Smooth muscle cell (in vitro differentiated cells): ENCODE data around the gene TCTN2. TPM values are rescaled to one million over a fixed set of nuclear protein-coding genes. Genes with fewer than 3 reads are reported as not detected.

Experiments used
- DNase-seq: peaks from one replicate; lab custom pipeline; 2025; ENCODE audit not compliant: unreplicated experiment; lab: John Stamatoyannopoulos, UW
- H2AFZ ChIP-seq: fragments of 200-600 bp; sonication (generic); 2 replicates; pipeline ENCODE4 v1.6.0; 2016; ENCODE audit warnings: antibody characterized with exemption, low read depth, mild to moderate bottlenecking
- H3F3A ChIP-seq: fragments of 200-600 bp; sonication (generic); 2 replicates; pipeline ENCODE4 v1.6.0; 2017; ENCODE audit warnings: antibody characterized with exemption, low read depth
- H3K27ac ChIP-seq: fragments of 200-600 bp; sonication (generic); 2 replicates; pipeline ENCODE4 v1.5.1; 2016; ENCODE audit warnings: low read depth, mild to moderate bottlenecking
- H3K27me3 ChIP-seq: fragments of 200-600 bp; sonication (generic); 2 replicates; pipeline ENCODE4 v1.6.1; 2016; ENCODE audit warnings: low read depth, mild to moderate bottlenecking
- H3K36me3 ChIP-seq: fragments of 200-600 bp; sonication (generic); 2 replicates; pipeline ENCODE4 v1.5.1; 2016; ENCODE audit warnings: low read depth
- H3K4me1 ChIP-seq: fragments of 200-600 bp; sonication (generic); 2 replicates; pipeline ENCODE4 v1.5.1; 2016; ENCODE audit warnings: low read depth
- H3K4me2 ChIP-seq: fragments of 200-600 bp; sonication (generic); 2 replicates; pipeline ENCODE4 v1.6.0; 2016; ENCODE audit warnings: mild to moderate bottlenecking
- H3K4me3 ChIP-seq: fragments of 200-600 bp; sonication (generic); 2 replicates; pipeline ENCODE4 v1.5.1; 2016; ENCODE audit warnings: mild to moderate bottlenecking
- H3K79me2 ChIP-seq: fragments of 200-600 bp; sonication (generic); 2 replicates; pipeline ENCODE4 v1.6.0; 2016; ENCODE audit warnings: low read depth, mild to moderate bottlenecking
- H3K9ac ChIP-seq: fragments of 200-600 bp; sonication (generic); 2 replicates; pipeline ENCODE4 v1.6.0; 2016; ENCODE audit warnings: low read depth
- H3K9me3 ChIP-seq: fragments of 200-600 bp; sonication (generic); replicated peaks from 2 replicates; pipeline ENCODE4 v1.5.1; 2016; ENCODE audit warnings: low read depth
- H4K20me1 ChIP-seq: fragments of 200-600 bp; sonication (generic); 2 replicates; pipeline ENCODE4 v1.6.0; 2016; ENCODE audit warnings: low read depth
- CTCF ChIP-seq: fragments of 200-600 bp; sonication (generic); IDR thresholded peaks from 2 replicates; pipeline ENCODE4 v1.5.1; 2017; ENCODE audit warnings: borderline replicate concordance, mild to moderate bottlenecking, antibody characterized with exemption; ENCODE audit not compliant: insufficient read depth, poor library complexity, severe bottlenecking
- WGBS: methylation state at CpG from one replicate; pipeline ENCODE4 v1.1.7; 2016; ENCODE audit warnings: low lambda C conversion rate; 5-methylcytosine and 5-hydroxymethylcytosine counted together
- polyA plus RNA-seq: library from polyadenylated mRNA; unstranded; fragments of >200 nt; fragmentation: Nextera tagmentation; extraction: Ambion mirVana; gene quantifications from 2 replicates; pipeline ENCODE4 v1.2.1, GENCODE V29; 2016
- total RNA-seq: library from RNA; depleted of rRNA; stranded (reverse); fragments of >200 nt; gene quantifications from 2 replicates; pipeline ENCODE4 v1.2.3, GENCODE V29; 2014

TCTN2 gene
- total and polyA plus RNA-seq, 2 experiments from 2014 or later, result 2.8 to 11.5 TPM

- no peaks in the 10 kb centered on the region for H3K79me2 ChIP-seq
- no peak overlapping the region for H3K27ac ChIP-seq
- no peaks in the 10 kb centered on the region for H3F3A ChIP-seq
- WGBS, result 97% methylated on average over 12 of the region's 12 CpGs
- no peak overlapping the region for H3K9ac ChIP-seq
- H3K4me1 ChIP-seq, result no peaks in the 10 kb centered on the region
- no peaks in the 10 kb centered on the region for H3K27me3 ChIP-seq
- no peak overlapping the region for H2AFZ ChIP-seq
- peaks cover 10% of the 10 kb centered on the region for H3K36me3 ChIP-seq
- no peak overlapping the region for H3K4me3 ChIP-seq
- no peak for TF ChIP-seq CTCF
- H3K4me2 ChIP-seq, result no peak overlapping the region
- DNase-seq, result no peak
- H4K20me1 ChIP-seq, result no peaks in the 10 kb centered on the region
- H3K9me3 ChIP-seq, result no peaks in the 10 kb centered on the region
Observed at GRCh38 chr12:123732251-123732650, 61.3 kb downstream of the TCTN2 start.

GRCh38 chr12:123733229-123733628 lies 62.3 kb downstream of the TCTN2 start:
- no peak for DNase-seq
- TF ChIP-seq CTCF, result no peak
- Histone ChIP-seq H3K9me3 (no peaks in the 10 kb centered on the region), H3K27ac (no peak overlapping the region), H3K4me2 (no peak overlapping the region), H3K4me1 (no peaks in the 10 kb centered on the region), H3F3A (no peaks in the 10 kb centered on the region), H3K27me3 (no peaks in the 10 kb centered on the region), H4K20me1 (no peaks in the 10 kb centered on the region), H3K36me3 (peaks cover 10% of the 10 kb centered on the region), H2AFZ (no peak overlapping the region), H3K79me2 (no peaks in the 10 kb centered on the region), H3K4me3 (no peak overlapping the region), H3K9ac (no peak overlapping the region)
- 91% methylated on average over 10 of the region's 10 CpGs for WGBS

- WGBS, result 88% methylated on average over 5 of the region's 5 CpGs
- no peaks in the 10 kb centered on the region for H3K9me3 ChIP-seq
- H3K27me3 ChIP-seq, result no peaks in the 10 kb centered on the region
- no peaks in the 10 kb centered on the region for H3K79me2 ChIP-seq
- no peak overlapping the region for H3K4me2 ChIP-seq
- peaks cover 12% of the 10 kb centered on the region for H3K36me3 ChIP-seq
- TF ChIP-seq CTCF, result no peak
- no peaks in the 10 kb centered on the region for H3K4me1 ChIP-seq
- H3K27ac ChIP-seq, result no peak overlapping the region
- H3K4me3 ChIP-seq, result no peak overlapping the region
- no peak overlapping the region for H2AFZ ChIP-seq
- no peak overlapping the region for H3K9ac ChIP-seq
- no peaks in the 10 kb centered on the region for H3F3A ChIP-seq
- no peak for DNase-seq
- no peaks in the 10 kb centered on the region for H4K20me1 ChIP-seq
Observed at GRCh38 chr12:123734268-123734667, 63.4 kb downstream of the TCTN2 start.

- Histone ChIP-seq H3K36me3 (peaks cover 19% of the 10 kb centered on the region), H3F3A (no peaks in the 10 kb centered on the region), H3K9me3 (no peaks in the 10 kb centered on the region), H3K79me2 (no peaks in the 10 kb centered on the region), H3K4me3 (no peak overlapping the region), H3K4me2 (no peak overlapping the region), H2AFZ (no peak overlapping the region), H3K9ac (no peak overlapping the region), H3K27me3 (no peaks in the 10 kb centered on the region), H4K20me1 (no peaks in the 10 kb centered on the region), H3K4me1 (no peaks in the 10 kb centered on the region), H3K27ac (no peak overlapping the region)
- no peak for TF ChIP-seq CTCF
- WGBS, result 97% methylated on average over 14 of the region's 14 CpGs
- no peak for DNase-seq
Observed at GRCh38 chr12:123741937-123742572, 71.1 kb downstream of the TCTN2 start.
